ENCODE measurements around the gene CBLN4. TPM values are rescaled to one million over a fixed set of nuclear protein-coding genes. Genes with fewer than 3 reads are reported as not detected.
A peak's percentile ranks its signal among the peaks of the same experiment; 100 is the strongest.

Gene CBLN4
- total RNA-seq (under 1 TPM in 1 of 9 donors, not detected in 8; 0.16 TPM), polyA plus RNA-seq (not detected)
- long read RNA-seq, donor 1 = 0 reads
- long read RNA-seq, donor 2 = 0 reads
- long read RNA-seq, donor 3 = 0 reads

GRCh38 chr20:56005389-56005715 is at the start of gene CBLN4:
Gene CBLN4 (minus strand): TSS chr20:56005519. CDS start chr20:56004171, 1,348 bp downstream.
- intact Hi-C loops (cut with DNase I) = no loop called here
- H3K4me1 ChIP-seq = peaks cover 0 to 9% (median 0%) of the 10 kb centered on the region in 12 donors
- DNase-seq (no peak), ATAC-seq (no peak)
- H3K4me3 ChIP-seq = peak within 1 kb of the TSS in 1 of 12 donors; percentile 17
- no peak for TF ChIP-seq CTCF (IDR thresholded peaks at IDR 0.05)
- no peak for TF ChIP-seq POLR2A (IDR thresholded peaks at IDR 0.05)
- WGBS, 4 donors = 2 to 6% (median 4%) methylated on average over 9 to 29 of the region's 29 CpGs
- H3K36me3 ChIP-seq = no peaks in the 10 kb centered on the region
- no peaks in the 10 kb centered on the region for H3K9me3 ChIP-seq
- peaks cover 29 to 72% (median 55%) of the 10 kb centered on the region in 9 donors for H3K27me3 ChIP-seq
- H3K27ac ChIP-seq = no peak within 1 kb of the TSS

DNA sequence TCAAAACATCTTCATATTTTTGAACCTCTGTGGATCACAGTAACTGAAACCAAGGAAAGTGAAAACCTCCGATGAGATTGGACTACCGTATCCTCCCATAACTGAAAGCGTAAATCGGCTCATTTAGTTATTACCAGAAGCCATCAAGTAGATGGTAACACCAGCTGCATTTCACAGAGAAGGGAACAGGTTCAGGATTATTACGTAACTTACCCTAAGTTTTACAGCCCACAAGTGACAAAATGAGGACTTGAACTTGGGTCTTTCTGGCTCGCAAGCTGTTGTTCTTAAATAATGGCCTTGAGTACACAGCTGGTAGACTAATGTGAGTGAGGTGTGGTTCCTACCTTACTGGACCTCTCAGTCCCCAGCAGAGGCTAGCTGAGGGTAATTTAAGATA is 37.9 kb upstream of the CBLN4 start:
- TF ChIP-seq POLR2A (IDR thresholded peaks at IDR 0.05) = no peak
- TF ChIP-seq CTCF (IDR thresholded peaks at IDR 0.05) = no peak
- H3K36me3 ChIP-seq = no peaks in the 10 kb centered on the region
- intact Hi-C loops (cut with DNase I) = no loop called here
- ATAC-seq (no peak), DNase-seq (no peak)
- no peaks in the 10 kb centered on the region for H3K9me3 ChIP-seq
- no peak overlapping the region for H3K27ac ChIP-seq
- 76 to 95% (median 82%) methylated on average over 6 of the region's 6 CpGs for WGBS, 4 donors
- H3K4me3 ChIP-seq = no peak overlapping the region
- H3K4me1 ChIP-seq = no peaks in the 10 kb centered on the region
- H3K27me3 ChIP-seq = no peaks in the 10 kb centered on the region

- H3K9me3 ChIP-seq = peaks cover 0 to 68% (median 37%) of the 10 kb centered on the region in 12 donors
- WGBS, 4 donors = 40 to 47% (median 45%) methylated on average over 3 of the region's 3 CpGs
- DNase-seq (no peak), ATAC-seq (no peak)
- H3K27me3 ChIP-seq = no peaks in the 10 kb centered on the region
- H3K4me3 ChIP-seq = no peak overlapping the region
- TF ChIP-seq CTCF (IDR thresholded peaks at IDR 0.05) (no peak), POLR2A (IDR thresholded peaks at IDR 0.05) (no peak)
- no peaks in the 10 kb centered on the region for H3K4me1 ChIP-seq
- H3K36me3 ChIP-seq = no peaks in the 10 kb centered on the region
- intact Hi-C loops (cut with DNase I) = no loop called here
- no peak overlapping the region for H3K27ac ChIP-seq
Measured at GRCh38 chr20:56032251-56032650, 26.9 kb upstream of the CBLN4 start.

- TF ChIP-seq CTCF (IDR thresholded peaks at IDR 0.05) = no peak
- no peak for TF ChIP-seq POLR2A (IDR thresholded peaks at IDR 0.05)
- no peaks in the 10 kb centered on the region for H3K9me3 ChIP-seq
- no peaks in the 10 kb centered on the region for H3K4me1 ChIP-seq
- WGBS, 4 donors = 67 to 71% (median 71%) methylated on average over 2 of the region's 2 CpGs
- no peaks in the 10 kb centered on the region for H3K36me3 ChIP-seq
- H3K27me3 ChIP-seq = no peaks in the 10 kb centered on the region
- DNase-seq (no peak), ATAC-seq (no peak)
- intact Hi-C loops (cut with DNase I) = loop anchor here in 1 of 10 donors (10.0 kb wide), 1 partner anchor 56 kb away; no protein-coding TSS in a partner anchor
- H3K27ac ChIP-seq = no peak overlapping the region
- H3K4me3 ChIP-seq = no peak overlapping the region
Measured at GRCh38 chr20:56018716-56019115, 13.4 kb upstream of the CBLN4 start.
